Natural killer cell (primary cell): ENCODE measurements around the gene REXO4. TPM values are rescaled to one million over a fixed set of nuclear protein-coding genes. Genes with fewer than 3 reads are reported as not detected.

Experiments used
- ATAC-seq, 3 donors: fragments of 150-1000 bp in 2 of 3; fragments of 200-7000 bp in 1 of 3; cut with Tn5 transposase; 1 replicate in 1 of 3; 2 replicates in 2 of 3; pipeline ENCODE4 v1.10.0; 2021; ENCODE audit warnings: mild to moderate bottlenecking in 2 of 3, moderate library complexity in 2 of 3
- DNase-seq, 2 donors: peaks; one replicate each; pipeline versions ENCODE4 v3.0.0 to v3.0.0-alpha.2; 2013 to 2021; ENCODE audit warnings: mixed read lengths in 1 of 2
- H3K27ac ChIP-seq: one replicate; pipeline ENCODE4 v1.5.1; 2013; ENCODE audit warnings: mild to moderate bottlenecking, low read length
- H3K27me3 ChIP-seq: one replicate; pipeline ENCODE4 v1.6.1; 2013; ENCODE audit warnings: low read length; ENCODE audit not compliant: control insufficient read depth, insufficient read depth
- H3K36me3 ChIP-seq: one replicate; pipeline ENCODE4 v1.6.1; 2013; ENCODE audit warnings: low read length; ENCODE audit not compliant: control insufficient read depth, insufficient read depth
- H3K4me1 ChIP-seq: one replicate; pipeline ENCODE4 v1.6.1; 2013; ENCODE audit warnings: low read length; ENCODE audit not compliant: control insufficient read depth, insufficient read depth
- H3K4me3 ChIP-seq: one replicate; pipeline ENCODE4 v1.5.1; 2013; ENCODE audit warnings: low read length
- H3K9me3 ChIP-seq: one replicate; pipeline ENCODE4 v1.6.1; 2013; ENCODE audit warnings: low read length; ENCODE audit not compliant: control insufficient read depth, insufficient read depth
- H3K27ac Mint-ChIP-seq, 2 donors: one replicate each; pipeline ENCODE4 v1.8.0; 2022; ENCODE audit warnings: mild to moderate bottlenecking in 2 of 2, mixed read lengths in 2 of 2, moderate library complexity in 1 of 2
- H3K27me3 Mint-ChIP-seq, 2 donors: one replicate each; pipeline ENCODE4 v1.8.0; 2022; ENCODE audit warnings: low read depth in 2 of 2, mixed read lengths in 2 of 2
- H3K36me3 Mint-ChIP-seq: one replicate; pipeline ENCODE4 v1.8.0; 2022; ENCODE audit warnings: mixed read lengths
- H3K4me1 Mint-ChIP-seq, 2 donors: one replicate each; pipeline ENCODE4 v1.8.0; 2022; ENCODE audit warnings: mixed read lengths in 2 of 2
- H3K4me3 Mint-ChIP-seq: one replicate; pipeline ENCODE4 v1.8.0; 2022; ENCODE audit warnings: mild to moderate bottlenecking, moderate library complexity, mixed read lengths
- H3K9me3 Mint-ChIP-seq, 2 donors: one replicate each; pipeline ENCODE4 v1.8.0; 2022; ENCODE audit warnings: mixed read lengths in 2 of 2
- CTCF ChIP-seq: fragments of 200-600 bp; IDR thresholded peaks from one replicate; pipeline ENCODE4 v1.8.0; 2022; ENCODE audit warnings: antibody characterized with exemption
- WGBS: methylation state at CpG from one replicate; pipeline ENCODE4 v1.1.7; 2013; ENCODE audit warnings: missing lambda C conversion rate; ENCODE audit not compliant: insufficient coverage; 5-methylcytosine and 5-hydroxymethylcytosine counted together
- intact Hi-C: fragments of 100-400 bp; cut with micrococcal nuclease; formaldehyde crosslinking; loops from one replicate; pipeline ENCODE4 v1.14.2; 2022
- total RNA-seq, 4 donors: library from RNA; stranded (reverse); fragments of 120-200 nt in 1 of 4; gene quantifications; one replicate each; pipeline versions ENCODE4 v1.2.3 to v1.2.4, GENCODE V29; 2013 to 2022

The REXO4 gene
- total RNA-seq, 3 donors from 2014 or later (not counting 1 experiment from before 2014, with no cell fraction given): 14.2 to 21.6 (median 18.8) TPM

DNA sequence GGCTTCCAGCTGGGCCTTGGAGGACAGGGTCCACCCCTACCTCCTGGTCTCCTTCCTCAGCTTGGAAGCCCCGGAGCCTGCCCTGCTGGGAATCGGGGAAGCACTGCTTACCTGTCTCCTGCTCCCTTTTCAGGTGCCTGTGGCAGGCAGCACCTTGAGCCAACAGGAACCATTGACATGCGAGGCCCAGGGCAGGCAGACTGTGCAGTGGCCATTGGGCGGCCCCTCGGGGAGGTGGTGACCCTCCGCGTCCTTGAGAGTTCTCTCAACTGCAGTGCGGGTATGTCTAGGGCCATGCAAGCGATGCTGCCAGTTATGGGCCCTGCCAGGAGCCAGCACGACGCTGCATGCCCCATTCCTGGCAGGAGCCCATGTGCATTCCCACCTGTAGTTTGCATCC is 38.1 kb upstream of the REXO4 start:
- Mint-ChIP-seq H3K4me3 (no peak overlapping the region), H3K27me3 (no peaks in the 10 kb centered on the region), H3K36me3 (no peaks in the 10 kb centered on the region), H3K27ac (no peak overlapping the region), H3K4me1 (peaks cover 0 to 14% of the 10 kb centered on the region in 2 donors), H3K9me3 (no peaks in the 10 kb centered on the region)
- DNase-seq (no peak), ATAC-seq (no peak)
- no peak for TF ChIP-seq CTCF
- Histone ChIP-seq H3K36me3 (no peaks in the 10 kb centered on the region), H3K27ac (no peak overlapping the region), H3K9me3 (no peaks in the 10 kb centered on the region), H3K4me1 (peaks cover 16% of the 10 kb centered on the region), H3K27me3 (no peaks in the 10 kb centered on the region), H3K4me3 (no peak overlapping the region)
- intact Hi-C loops: no loop called here
- WGBS: 95% methylated on average over 11 of the region's 11 CpGs

- ATAC-seq (no peak), DNase-seq (no peak)
- no peaks in the 10 kb centered on the region for H3K9me3 ChIP-seq
- H3K4me1 Mint-ChIP-seq: peaks cover 0 to 10% of the 10 kb centered on the region in 2 donors
- no peaks in the 10 kb centered on the region for H3K36me3 ChIP-seq
- no peaks in the 10 kb centered on the region for H3K9me3 Mint-ChIP-seq
- no peak overlapping the region for H3K27ac Mint-ChIP-seq
- H3K27ac ChIP-seq: no peak overlapping the region
- H3K4me3 Mint-ChIP-seq: no peak overlapping the region
- no peaks in the 10 kb centered on the region for H3K27me3 ChIP-seq
- intact Hi-C loops: no loop called here
- 90% methylated on average over 20 of the region's 20 CpGs for WGBS
- no peak overlapping the region for H3K4me3 ChIP-seq
- H3K27me3 Mint-ChIP-seq: no peaks in the 10 kb centered on the region
- TF ChIP-seq CTCF: no peak
- peaks cover 10% of the 10 kb centered on the region for H3K4me1 ChIP-seq
- H3K36me3 Mint-ChIP-seq: no peaks in the 10 kb centered on the region
Observed at GRCh38 chr9:133454943-133455673, 37.3 kb upstream of the REXO4 start.

GRCh38 chr9:133454325-133454724 is 36.5 kb upstream of the REXO4 start:
- no peaks in the 10 kb centered on the region for H3K27me3 ChIP-seq
- no peak overlapping the region for H3K4me3 ChIP-seq
- DNase-seq (no peak), ATAC-seq (no peak)
- H3K27ac Mint-ChIP-seq: no peak overlapping the region
- H3K27ac ChIP-seq: no peak overlapping the region
- no peaks in the 10 kb centered on the region for H3K9me3 ChIP-seq
- H3K36me3 Mint-ChIP-seq: no peaks in the 10 kb centered on the region
- H3K4me1 ChIP-seq: peaks cover 8% of the 10 kb centered on the region
- no peaks in the 10 kb centered on the region for H3K27me3 Mint-ChIP-seq
- H3K4me1 Mint-ChIP-seq: peaks cover 0 to 2% of the 10 kb centered on the region in 2 donors
- no peaks in the 10 kb centered on the region for H3K9me3 Mint-ChIP-seq
- WGBS: 89% methylated on average over 19 of the region's 19 CpGs
- intact Hi-C loops: no loop called here
- no peak for TF ChIP-seq CTCF
- no peak overlapping the region for H3K4me3 Mint-ChIP-seq
- no peaks in the 10 kb centered on the region for H3K36me3 ChIP-seq

DNA sequence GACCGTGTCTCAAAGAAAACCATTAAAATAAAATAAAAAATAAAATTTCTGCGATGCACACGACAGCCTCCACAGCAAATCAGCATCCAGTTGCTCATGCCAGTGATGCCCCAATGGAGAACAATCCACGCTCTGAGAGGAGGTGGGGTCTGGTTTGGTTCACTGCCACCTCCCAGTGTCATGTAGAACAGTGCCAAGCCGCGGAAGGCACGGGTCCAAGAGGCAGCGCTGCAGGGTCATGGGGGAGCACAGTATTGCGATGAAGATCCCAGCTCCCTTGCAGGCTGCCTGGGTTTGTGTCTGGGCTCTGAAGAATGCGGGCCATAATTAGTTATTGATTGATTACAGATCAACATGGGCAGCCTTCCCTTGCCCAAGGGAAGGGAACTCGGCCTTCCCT is 35.8 kb upstream of the REXO4 start:
- no peaks in the 10 kb centered on the region for H3K36me3 Mint-ChIP-seq
- no peak overlapping the region for H3K4me3 ChIP-seq
- no peak overlapping the region for H3K27ac Mint-ChIP-seq
- TF ChIP-seq CTCF: no peak
- ATAC-seq (no peak), DNase-seq (no peak)
- H3K27me3 ChIP-seq: no peaks in the 10 kb centered on the region
- no peak overlapping the region for H3K27ac ChIP-seq
- no peaks in the 10 kb centered on the region for H3K4me1 Mint-ChIP-seq
- WGBS: 81% methylated on average over 10 of the region's 11 CpGs
- no peaks in the 10 kb centered on the region for H3K9me3 ChIP-seq
- intact Hi-C loops: no loop called here
- no peaks in the 10 kb centered on the region for H3K9me3 Mint-ChIP-seq
- H3K27me3 Mint-ChIP-seq: no peaks in the 10 kb centered on the region
- H3K4me3 Mint-ChIP-seq: no peak overlapping the region
- H3K4me1 ChIP-seq: peaks cover 1% of the 10 kb centered on the region
- no peaks in the 10 kb centered on the region for H3K36me3 ChIP-seq
